CD14-positive monocyte (primary cell): ENCODE results near the gene CDKN2B-AS1. TPM values are rescaled to one million over a fixed set of nuclear protein-coding genes. Genes with fewer than 3 reads are reported as not detected.

ENCODE experiments used
- DNase-seq, 3 donors: peaks; one replicate each; pipeline ENCODE4 v3.0.0-alpha.2; 2011 to 2022
- H2AFZ ChIP-seq: 2 replicates; pipeline ENCODE4 v1.6.0; 2012; ENCODE audit warnings: mild to moderate bottlenecking, low read depth, low read length, inconsistent platforms; ENCODE audit not compliant: insufficient read depth, poor library complexity, severe bottlenecking
- H3K27ac ChIP-seq, 2 donors: 1 replicate in 1 of 2; 2 replicates in 1 of 2; pipeline ENCODE4 v1.5.1; 2012 to 2013; ENCODE audit warnings: low read length in 2 of 2, control low read depth in 1 of 2, inconsistent platforms in 1 of 2, low read depth in 1 of 2, mild to moderate bottlenecking in 1 of 2
- H3K27me3 ChIP-seq, 2 donors: one replicate each; pipeline versions ENCODE4 v1.6.0 to v1.6.1; 2011 to 2013; ENCODE audit warnings: low read length in 2 of 2; ENCODE audit not compliant: control insufficient read depth in 2 of 2, insufficient read depth in 2 of 2
- H3K36me3 ChIP-seq, 2 donors: replicated peaks in 1 of 2; 1 replicate in 1 of 2; 2 replicates in 1 of 2; pipeline versions ENCODE4 v1.5.1 to v1.6.1; 2012 to 2013; ENCODE audit warnings: low read length in 2 of 2, control low read depth in 1 of 2, inconsistent platforms in 1 of 2, mild to moderate bottlenecking in 1 of 2; ENCODE audit not compliant: insufficient read depth in 2 of 2, control insufficient read depth in 1 of 2
- H3K4me1 ChIP-seq, 2 donors: 1 replicate in 1 of 2; 2 replicates in 1 of 2; pipeline versions ENCODE4 v1.5.1 to v1.6.1; 2012 to 2013; ENCODE audit warnings: low read length in 2 of 2, control low read depth in 1 of 2, inconsistent platforms in 1 of 2, mild to moderate bottlenecking in 1 of 2, moderate library complexity in 1 of 2; ENCODE audit not compliant: insufficient read depth in 2 of 2, control insufficient read depth in 1 of 2
- H3K4me2 ChIP-seq: replicated peaks from 2 replicates; pipeline ENCODE3; 2012; ENCODE audit warnings: low read length, moderate library complexity, mild to moderate bottlenecking; ENCODE audit not compliant: poor library complexity, severe bottlenecking; ENCODE audit errors: extremely low read depth
- H3K4me3 ChIP-seq, 3 experiments: fragments of 200-600 bp in 1 of 3; sonication (generic) in 1 of 3; replicated peaks in 1 of 3; 1 replicate in 2 of 3; 2 replicates in 1 of 3; pipeline ENCODE4 v1.5.1; 2011 to 2013; ENCODE audit warnings: low read length in 3 of 3, mild to moderate bottlenecking in 3 of 3, control low read depth in 2 of 3, low read depth in 2 of 3, inconsistent platforms in 1 of 3, moderate library complexity in 1 of 3
- H3K79me2 ChIP-seq: 2 replicates; pipeline ENCODE4 v1.6.0; 2012; ENCODE audit warnings: mild to moderate bottlenecking, control low read depth, inconsistent platforms, low read length, moderate library complexity; ENCODE audit not compliant: insufficient read depth
- H3K9ac ChIP-seq: 2 replicates; pipeline ENCODE4 v1.6.0; 2017; ENCODE audit warnings: low read length, mild to moderate bottlenecking; ENCODE audit not compliant: insufficient read depth, poor library complexity, severe bottlenecking
- H3K9me3 ChIP-seq, 2 donors: replicated peaks in 1 of 2; 1 replicate in 1 of 2; 2 replicates in 1 of 2; pipeline versions ENCODE4 v1.5.1 to v1.6.1; 2012 to 2013; ENCODE audit warnings: low read length in 2 of 2, control low read depth in 1 of 2; ENCODE audit not compliant: control insufficient read depth in 1 of 2, insufficient read depth in 1 of 2
- H4K20me1 ChIP-seq: 2 replicates; pipeline ENCODE4 v1.6.0; 2012; ENCODE audit warnings: mild to moderate bottlenecking, low read length, control low read depth, moderate library complexity; ENCODE audit not compliant: insufficient read depth
- H3K27ac Mint-ChIP-seq, 7 donors: one replicate each; pipeline ENCODE4 v1.8.0; 2020; ENCODE audit warnings: mild to moderate bottlenecking in 7 of 7, mixed read lengths in 7 of 7, moderate library complexity in 6 of 7, inconsistent platforms in 2 of 7
- H3K27me3 Mint-ChIP-seq, 3 donors: one replicate each; pipeline ENCODE4 v1.8.0; 2021 to 2022; ENCODE audit warnings: low read depth in 3 of 3, mild to moderate bottlenecking in 3 of 3, mixed read lengths in 3 of 3, moderate library complexity in 3 of 3, inconsistent platforms in 1 of 3
- H3K36me3 Mint-ChIP-seq, 2 donors: one replicate each; pipeline ENCODE4 v1.8.0; 2020; ENCODE audit warnings: mixed read lengths in 2 of 2, inconsistent platforms in 1 of 2, mild to moderate bottlenecking in 1 of 2
- H3K4me1 Mint-ChIP-seq: one replicate; pipeline ENCODE4 v1.8.0; 2020; ENCODE audit warnings: mild to moderate bottlenecking, mixed read lengths
- H3K4me3 Mint-ChIP-seq, 2 donors: one replicate each; pipeline ENCODE4 v1.8.0; 2020; ENCODE audit warnings: mild to moderate bottlenecking in 2 of 2, mixed read lengths in 2 of 2, moderate library complexity in 1 of 2
- H3K9me3 Mint-ChIP-seq, 7 donors: one replicate each; pipeline ENCODE4 v1.8.0; 2020 to 2022; ENCODE audit warnings: mixed read lengths in 7 of 7, mild to moderate bottlenecking in 6 of 7, moderate library complexity in 6 of 7, inconsistent platforms in 2 of 7
- CTCF ChIP-seq: fragments of 200-600 bp; IDR thresholded peaks from one replicate; pipeline ENCODE4 v1.8.0; 2022; ENCODE audit warnings: antibody characterized with exemption, mild to moderate bottlenecking
- WGBS: methylation state at CpG from one replicate; pipeline ENCODE4 v1.1.5; 2013; ENCODE audit warnings: missing lambda C conversion rate; ENCODE audit not compliant: insufficient coverage; 5-methylcytosine and 5-hydroxymethylcytosine counted together
- intact Hi-C, 2 donors: fragments of 100-400 bp; cut with micrococcal nuclease; formaldehyde crosslinking; loops; one replicate each; pipeline versions ENCODE4 v1.15.0 to v1.15.1; 2023
- polyA plus RNA-seq, 3 donors: library from polyadenylated mRNA; depleted of rRNA in 1 of 3; unstranded in 2 of 3; stranded (reverse) in 1 of 3; fragments of 300-500 nt in 2 of 3; fragments of >200 nt in 1 of 3; fragmentation: Illumina TruSeq in 2 of 3; gene quantifications; 1 replicate in 2 of 3; 2 replicates in 1 of 3; pipeline ENCODE4 v1.2.3, GENCODE V29; 2012 to 2021

Gene CDKN2B-AS1
- polyA plus RNA-seq, 3 donors = 0.35 to 0.55 (median 0.50) TPM

GRCh38 chr9:22029231-22029630, 34.6 kb downstream of the CDKN2B-AS1 start:
- Mint-ChIP-seq H3K4me1 (peaks cover 31% of the 10 kb centered on the region), H3K27ac (peak overlapping the region; percentile 16 to 77 (median 65)), H3K4me3 (peak overlapping the region in 1 of 2 donors; percentile 57), H3K36me3 (peaks cover 2 to 4% of the 10 kb centered on the region in 2 donors), H3K9me3 (peaks cover 0 to 3% (median 1%) of the 10 kb centered on the region in 7 donors), H3K27me3 (peaks cover 4 to 10% (median 8%) of the 10 kb centered on the region in 3 donors)
- no peaks in the 10 kb centered on the region for H3K79me2 ChIP-seq
- peak overlapping the region in 1 of 2 donors; percentile 66 for H3K27ac ChIP-seq
- no peaks in the 10 kb centered on the region for H4K20me1 ChIP-seq
- peaks cover 22 to 40% of the 10 kb centered on the region in 2 donors for H3K4me1 ChIP-seq
- no peak for TF ChIP-seq CTCF
- no peak overlapping the region for H3K4me2 ChIP-seq
- no peaks in the 10 kb centered on the region for H3K9me3 ChIP-seq
- H3K4me3 ChIP-seq = no peak overlapping the region
- DNase-seq = no peak
- WGBS = 100% methylated on average over 1 of the region's 4 CpGs
- no peak overlapping the region for H2AFZ ChIP-seq
- H3K9ac ChIP-seq = no peak overlapping the region
- H3K27me3 ChIP-seq = peaks cover 0 to 3% of the 10 kb centered on the region in 2 donors
- no peaks in the 10 kb centered on the region for H3K36me3 ChIP-seq
- intact Hi-C loops = no loop called here

- H3K4me1 ChIP-seq = peaks cover 25 to 48% of the 10 kb centered on the region in 2 donors
- peak overlapping the region in 1 of 2 donors; percentile 66 for H3K27ac ChIP-seq
- H3K9me3 ChIP-seq = no peaks in the 10 kb centered on the region
- peaks cover 0 to 3% of the 10 kb centered on the region in 2 donors for H3K27me3 ChIP-seq
- H3K36me3 ChIP-seq = no peaks in the 10 kb centered on the region
- H3K4me3 ChIP-seq = no peak overlapping the region
- H3K4me2 ChIP-seq = peak overlapping the region; percentile 40
- H3K27ac Mint-ChIP-seq = peak overlapping the region; percentile 29 to 92 (median 80)
- peaks cover 39% of the 10 kb centered on the region for H3K4me1 Mint-ChIP-seq
- H3K4me3 Mint-ChIP-seq = no peak overlapping the region
- H2AFZ ChIP-seq = no peak overlapping the region
- no peaks in the 10 kb centered on the region for H4K20me1 ChIP-seq
- no CpG with 5 or more reads among the region's 1 CpG for WGBS
- peaks cover 2 to 4% of the 10 kb centered on the region in 2 donors for H3K36me3 Mint-ChIP-seq
- peaks cover 3 to 8% (median 5%) of the 10 kb centered on the region in 3 donors for H3K27me3 Mint-ChIP-seq
- no peak overlapping the region for H3K9ac ChIP-seq
- no peaks in the 10 kb centered on the region for H3K79me2 ChIP-seq
- TF ChIP-seq CTCF = no peak
- intact Hi-C loops = no loop called here
- peaks cover 0 to 2% (median 0%) of the 10 kb centered on the region in 7 donors for H3K9me3 Mint-ChIP-seq
- peak; percentile 75 to 90 (median 88) for DNase-seq
These were observed 35.6 kb downstream of the CDKN2B-AS1 start for GRCh38 chr9:22030101-22030598.
